ENCODE measurements around the gene ALMS1.

DNA sequence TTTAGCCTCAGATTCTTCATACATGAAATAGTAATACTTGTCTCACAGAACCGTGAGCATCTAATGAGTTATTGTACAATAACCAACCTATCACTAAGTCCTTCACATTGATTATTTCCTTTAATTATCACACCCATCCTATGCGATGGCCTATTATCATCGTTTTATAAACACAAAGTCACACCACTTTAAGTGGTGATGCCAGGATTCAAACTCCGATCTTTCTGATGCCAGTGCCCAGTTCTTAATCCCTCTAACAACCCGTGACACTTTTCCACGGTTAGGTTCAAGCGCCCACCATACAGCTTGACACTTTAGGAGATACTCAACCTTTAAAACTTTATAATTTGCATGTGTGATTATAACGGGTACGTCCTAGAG, 523 bp upstream of the ALMS1 start:
- no peak for TF ChIP-seq EZH2 (IDR thresholded peaks at IDR 0.05; ENCODE audit: borderline replicate concordance, low read length)
- TF ChIP-seq, protein P1, sequence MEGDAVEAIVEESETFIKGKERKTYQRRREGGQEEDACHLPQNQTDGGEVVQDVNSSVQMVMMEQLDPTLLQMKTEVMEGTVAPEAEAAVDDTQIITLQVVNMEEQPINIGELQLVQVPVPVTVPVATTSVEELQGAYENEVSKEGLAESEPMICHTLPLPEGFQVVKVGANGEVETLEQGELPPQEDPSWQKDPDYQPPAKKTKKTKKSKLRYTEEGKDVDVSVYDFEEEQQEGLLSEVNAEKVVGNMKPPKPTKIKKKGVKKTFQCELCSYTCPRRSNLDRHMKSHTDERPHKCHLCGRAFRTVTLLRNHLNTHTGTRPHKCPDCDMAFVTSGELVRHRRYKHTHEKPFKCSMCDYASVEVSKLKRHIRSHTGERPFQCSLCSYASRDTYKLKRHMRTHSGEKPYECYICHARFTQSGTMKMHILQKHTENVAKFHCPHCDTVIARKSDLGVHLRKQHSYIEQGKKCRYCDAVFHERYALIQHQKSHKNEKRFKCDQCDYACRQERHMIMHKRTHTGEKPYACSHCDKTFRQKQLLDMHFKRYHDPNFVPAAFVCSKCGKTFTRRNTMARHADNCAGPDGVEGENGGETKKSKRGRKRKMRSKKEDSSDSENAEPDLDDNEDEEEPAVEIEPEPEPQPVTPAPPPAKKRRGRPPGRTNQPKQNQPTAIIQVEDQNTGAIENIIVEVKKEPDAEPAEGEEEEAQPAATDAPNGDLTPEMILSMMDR (conservative IDR thresholded peaks at IDR 0.05 in 1 of 2, IDR thresholded peaks at IDR 0.05 in 1 of 2; ENCODE audit: extremely low read depth in 1 of 2, insufficient read depth in 1 of 2, low read depth in 1 of 2, low read length in 2 of 2) = no peak
